IMR-90 (cell line): ENCODE results near the gene TACC2. TPM values are rescaled to one million over a fixed set of nuclear protein-coding genes. Genes with fewer than 3 reads are reported as not detected.

Source experiments
- ATAC-seq: fragments of 200-7000 bp; cut with Tn5 transposase; 2 replicates; pipeline ENCODE4 v1.9.1; 2020; ENCODE audit warnings: low read depth, mild to moderate bottlenecking, moderate library complexity
- BruUV-seq: library from RNA; stranded (reverse); fragments of 400-500 nt; replicated peaks from 2 replicates; lab custom pipeline; 2021; lab: Mats Ljungman, UMichigan
- CTCF ChIA-PET: fragments of 300-600 bp; formaldehyde crosslinking; extraction: SDS; loops from one replicate; lab custom pipeline; 2021; ENCODE audit warnings: antibody characterized with exemption; lab: Yijun Ruan, JAX
- POLR2A ChIA-PET: fragments of 300-600 bp; sonication (Branson Sonifier 250); formaldehyde crosslinking; loops from one replicate; lab custom pipeline; 2022; ENCODE audit warnings: antibody characterized with exemption; ENCODE audit not compliant: unreplicated experiment; lab: Charles Lee
- DNase-seq: peaks from one replicate; pipeline ENCODE4 v3.0.0; 2013
- H2AFZ ChIP-seq: replicated peaks from 2 replicates; pipeline ENCODE3; 2013; ENCODE audit warnings: low read length, mild to moderate bottlenecking; ENCODE audit not compliant: poor library complexity
- H2AK5ac ChIP-seq: 2 replicates; pipeline ENCODE4 v1.6.1; 2013; ENCODE audit warnings: low read depth, low read length, inconsistent platforms
- H2AK9ac ChIP-seq: replicated peaks from 2 replicates; pipeline ENCODE3; 2013; ENCODE audit warnings: mild to moderate bottlenecking, low read depth, low read length, moderate library complexity; ENCODE audit not compliant: poor library complexity
- H2BK120ac ChIP-seq: 2 replicates; pipeline ENCODE4 v1.6.1; 2013; ENCODE audit warnings: low read depth, low read length, inconsistent platforms
- H2BK15ac ChIP-seq: 3 replicates; pipeline ENCODE4 v1.6.1; 2013; ENCODE audit warnings: low read depth, low read length, inconsistent platforms
- H2BK20ac ChIP-seq: 2 replicates; pipeline ENCODE4 v1.6.1; 2013; ENCODE audit warnings: low read depth, mild to moderate bottlenecking, inconsistent platforms, low read length, moderate library complexity
- H2BK5ac ChIP-seq: 2 replicates; pipeline ENCODE4 v1.6.1; 2013; ENCODE audit warnings: mild to moderate bottlenecking, low read depth, low read length, inconsistent platforms; ENCODE audit not compliant: poor library complexity, severe bottlenecking
- H3K14ac ChIP-seq: replicated peaks from 2 replicates; pipeline ENCODE4 v1.6.1; 2013; ENCODE audit warnings: low read depth, low read length, inconsistent platforms
- H3K18ac ChIP-seq: 2 replicates; pipeline ENCODE4 v1.6.1; 2013; ENCODE audit warnings: low read depth, low read length, control low read depth
- H3K23ac ChIP-seq: 2 replicates; pipeline ENCODE4 v1.6.1; 2013; ENCODE audit warnings: low read depth, low read length, inconsistent platforms
- H3K27ac ChIP-seq: 2 replicates; pipeline ENCODE4 v1.5.1; 2013; ENCODE audit warnings: mild to moderate bottlenecking, control low read depth, low read length; ENCODE audit not compliant: insufficient read depth
- H3K27me3 ChIP-seq: 2 replicates; pipeline ENCODE4 v1.6.1; 2013; ENCODE audit warnings: low read length; ENCODE audit not compliant: control insufficient read depth, insufficient read depth
- H3K36me3 ChIP-seq: 2 replicates; pipeline ENCODE4 v1.6.1; 2013; ENCODE audit warnings: low read length, mixed read lengths; ENCODE audit not compliant: control insufficient read depth, insufficient read depth
- H3K4ac ChIP-seq: 2 replicates; pipeline ENCODE4 v1.6.1; 2013; ENCODE audit warnings: low read depth, low read length, inconsistent platforms
- H3K4me1 ChIP-seq: 2 replicates; pipeline ENCODE4 v1.6.1; 2013; ENCODE audit warnings: low read length, mixed read lengths; ENCODE audit not compliant: control insufficient read depth, insufficient read depth
- H3K4me2 ChIP-seq: 2 replicates; pipeline ENCODE4 v1.6.1; 2013; ENCODE audit warnings: low read depth, mild to moderate bottlenecking, control low read depth, low read length, moderate library complexity
- H3K4me3 ChIP-seq: 2 replicates; pipeline ENCODE4 v1.5.1; 2013; ENCODE audit warnings: low read depth, mild to moderate bottlenecking, control low read depth, low read length, moderate library complexity; ENCODE audit not compliant: insufficient read depth
- H3K56ac ChIP-seq: 2 replicates; pipeline ENCODE4 v1.6.1; 2013; ENCODE audit warnings: low read length, inconsistent platforms; ENCODE audit not compliant: insufficient read depth; ENCODE audit errors: extremely low read depth
- H3K79me1 ChIP-seq, 2 experiments: 2 replicates each; pipeline ENCODE4 v1.6.1; 2013; ENCODE audit warnings: low read length in 2 of 2, inconsistent platforms in 1 of 2, low read depth in 1 of 2
- H3K9ac ChIP-seq: 2 replicates; pipeline ENCODE4 v1.6.1; 2013; ENCODE audit warnings: low read depth, low read length, control low read depth
- H3K9me1 ChIP-seq: 2 replicates; pipeline ENCODE4 v1.6.1; 2013; ENCODE audit warnings: low read length, inconsistent platforms; ENCODE audit not compliant: insufficient read depth
- H3K9me3 ChIP-seq: 2 replicates; pipeline ENCODE4 v1.6.1; 2013; ENCODE audit warnings: low read length; ENCODE audit not compliant: control insufficient read depth, insufficient read depth
- H4K20me1 ChIP-seq: 2 replicates; pipeline ENCODE4 v1.6.1; 2013; ENCODE audit warnings: low read length, inconsistent platforms; ENCODE audit not compliant: insufficient read depth
- H4K5ac ChIP-seq: 2 replicates; pipeline ENCODE4 v1.6.1; 2013; ENCODE audit warnings: mild to moderate bottlenecking, low read depth, low read length, control low read depth
- H4K8ac ChIP-seq, 2 experiments: 2 replicates each; pipeline ENCODE4 v1.6.1; 2013; ENCODE audit warnings: low read depth in 2 of 2, low read length in 2 of 2, control low read depth in 1 of 2, inconsistent platforms in 1 of 2
- H4K91ac ChIP-seq: 2 replicates; pipeline ENCODE4 v1.6.1; 2013; ENCODE audit warnings: low read depth, low read length, inconsistent platforms; ENCODE audit not compliant: insufficient read depth
- BHLHE40 ChIP-seq: fragments of 150-350 bp; IDR thresholded peaks from 2 replicates; pipeline ENCODE4 v1.6.1; 2016; ENCODE audit warnings: mild to moderate bottlenecking, low read depth, low read length
- CEBPB ChIP-seq: IDR thresholded peaks from 2 replicates; pipeline ENCODE4 v1.6.1; 2012; ENCODE audit warnings: low read depth, low read length, improper control_type of control experiment
- CHD1 ChIP-seq: IDR thresholded peaks from 2 replicates; pipeline ENCODE4 v1.6.1; 2012; ENCODE audit warnings: low read depth, low read length, improper control_type of control experiment
- ELK1 ChIP-seq: fragments of 150-350 bp; IDR thresholded peaks from 2 replicates; pipeline ENCODE4 v1.6.1; 2016; ENCODE audit warnings: low read depth, mild to moderate bottlenecking, low read length, moderate library complexity, borderline replicate concordance
- FOS ChIP-seq: fragments of 150-350 bp; IDR thresholded peaks from 2 replicates; pipeline ENCODE4 v1.6.1; 2016; ENCODE audit warnings: low read depth, low read length
- MAFK ChIP-seq: IDR thresholded peaks from 2 replicates; pipeline ENCODE4 v1.6.1; 2012; ENCODE audit warnings: low read depth, low read length, improper control_type of control experiment
- MAZ ChIP-seq: IDR thresholded peaks from 2 replicates; pipeline ENCODE4 v1.6.1; 2012; ENCODE audit warnings: low read depth, mild to moderate bottlenecking, low read length, improper control_type of control experiment, moderate library complexity, borderline replicate concordance
- NFE2L2 ChIP-seq: fragments of 150-350 bp; IDR thresholded peaks from 2 replicates; pipeline ENCODE4 v1.6.1; 2016; ENCODE audit warnings: low read depth, mild to moderate bottlenecking, low read length
- POLR2A ChIP-seq: IDR thresholded peaks from 2 replicates; pipeline ENCODE4 v1.6.1; 2012; ENCODE audit warnings: mild to moderate bottlenecking, low read depth, low read length
- RAD21 ChIP-seq: IDR thresholded peaks from 2 replicates; pipeline ENCODE4 v1.6.1; 2012; ENCODE audit warnings: low read length, improper control_type of control experiment
- RCOR1 ChIP-seq: IDR thresholded peaks from 2 replicates; pipeline ENCODE4 v1.6.1; 2012; ENCODE audit warnings: mild to moderate bottlenecking, low read length, improper control_type of control experiment; ENCODE audit not compliant: insufficient replicate concordance
- RFX5 ChIP-seq: IDR thresholded peaks from 2 replicates; pipeline ENCODE4 v1.8.0; 2012; ENCODE audit warnings: low read depth, mild to moderate bottlenecking, low read length, moderate library complexity
- SMC3 ChIP-seq: fragments of 150-350 bp; IDR thresholded peaks from 2 replicates; pipeline ENCODE4 v1.6.1; 2016; ENCODE audit warnings: low read depth, mild to moderate bottlenecking, antibody characterized with exemption, low read length, moderate library complexity
- WGBS, 2 experiments: methylation state at CpG; one replicate each; pipeline versions ENCODE4 v1.1.5 to v1.1.7; 2013; ENCODE audit warnings: missing lambda C conversion rate in 2 of 2; ENCODE audit not compliant: insufficient read length in 1 of 2; ENCODE audit errors: extremely low coverage in 2 of 2; 5-methylcytosine and 5-hydroxymethylcytosine counted together
- dilution Hi-C: fragments of 300-500 bp; cut with HindIII; formaldehyde crosslinking; loops from one replicate; pipeline ENCODE4 v1.14.3; 2018; ENCODE audit warnings: low sequenced_read_pairs; ENCODE audit not compliant: unreplicated experiment
- in situ Hi-C: fragments of 300-500 bp; cut with MboI; formaldehyde crosslinking; loops from 3 replicates; pipeline ENCODE4 v1.14.3; 2019; ENCODE audit warnings: low sequenced_read_pairs, inconsistent platforms, mixed read lengths
- intact Hi-C: fragments of 100-400 bp; cut with micrococcal nuclease; formaldehyde crosslinking; loops from 2 replicates; pipeline ENCODE4 v1.10.0; 2022
- polyA plus RNA-seq, 3 experiments: library from polyadenylated mRNA; depleted of rRNA; stranded (reverse); fragments of >200 nt; gene quantifications; 2 replicates each; pipeline ENCODE4 v1.2.3, GENCODE V29; 2012; ENCODE audit warnings: low replicate concordance in 1 of 3
- total RNA-seq: library from RNA; depleted of rRNA; stranded (reverse); fragments of >200 nt; gene quantifications from 2 replicates; pipeline ENCODE4 v1.2.3, GENCODE V29; 2012
- TF ChIP-seq, protein P1 (sequence below): conservative IDR thresholded peaks from 2 replicates; pipeline ENCODE4 v1.5.1; 2012; ENCODE audit warnings: mild to moderate bottlenecking, low read depth, low read length, improper control_type of control experiment
- TF ChIP-seq, protein P2 (sequence below): fragments of 150-350 bp; IDR thresholded peaks from 2 replicates; pipeline ENCODE4 v1.6.1; 2017; ENCODE audit warnings: mild to moderate bottlenecking, antibody characterized with exemption, low read length, low read depth

The TACC2 gene
- total and polyA plus RNA-seq, 2 of the 4 experiments (the other 2 are of a cell fraction) = 2.9 to 15.4 TPM

DNA sequence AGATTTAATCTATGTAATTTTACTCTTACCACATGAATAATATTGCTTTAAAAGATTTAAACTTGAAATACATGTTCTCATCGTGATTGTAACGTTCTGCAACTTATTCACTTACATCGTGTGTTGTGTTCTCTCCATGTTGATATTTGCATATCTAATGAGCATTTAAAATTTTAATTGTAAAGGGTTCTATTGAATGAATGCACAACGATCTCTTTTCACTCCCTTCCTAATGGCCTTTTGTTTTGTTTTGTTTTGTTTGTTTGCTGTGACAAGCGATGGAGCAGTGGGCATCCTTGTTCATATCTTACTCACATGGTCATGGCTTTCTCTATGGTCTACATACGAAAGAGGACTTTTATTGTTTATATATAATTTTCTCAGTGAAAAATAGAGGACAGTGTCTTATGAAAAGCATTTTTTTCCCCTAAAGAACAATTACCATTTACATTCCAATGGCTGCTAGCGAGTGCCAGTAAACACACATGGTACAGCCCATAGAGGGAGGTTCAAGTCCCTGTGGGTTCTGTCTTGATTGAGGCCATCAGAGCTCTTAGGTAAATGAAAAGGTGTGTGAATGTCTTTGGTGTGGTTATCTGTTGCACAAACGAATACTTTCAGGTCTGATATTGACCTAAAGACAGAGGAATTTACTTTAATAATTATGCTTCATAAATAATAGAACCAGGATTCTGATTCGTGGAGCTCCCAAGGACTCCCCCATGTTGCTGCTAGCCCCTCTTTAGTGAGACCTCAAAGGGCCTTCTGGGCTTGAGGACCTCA is 314.5 kb downstream of the TACC2 start:
- TF ChIP-seq CEBPB (no peak), RAD21 (no peak), RFX5 (no peak), SMC3 (no peak), ELK1 (no peak), CHD1 (no peak), POLR2A (no peak), RCOR1 (no peak), MAZ (no peak), NFE2L2 (no peak), FOS (no peak), BHLHE40 (no peak), MAFK (no peak)
- TF ChIP-seq, protein P1, sequence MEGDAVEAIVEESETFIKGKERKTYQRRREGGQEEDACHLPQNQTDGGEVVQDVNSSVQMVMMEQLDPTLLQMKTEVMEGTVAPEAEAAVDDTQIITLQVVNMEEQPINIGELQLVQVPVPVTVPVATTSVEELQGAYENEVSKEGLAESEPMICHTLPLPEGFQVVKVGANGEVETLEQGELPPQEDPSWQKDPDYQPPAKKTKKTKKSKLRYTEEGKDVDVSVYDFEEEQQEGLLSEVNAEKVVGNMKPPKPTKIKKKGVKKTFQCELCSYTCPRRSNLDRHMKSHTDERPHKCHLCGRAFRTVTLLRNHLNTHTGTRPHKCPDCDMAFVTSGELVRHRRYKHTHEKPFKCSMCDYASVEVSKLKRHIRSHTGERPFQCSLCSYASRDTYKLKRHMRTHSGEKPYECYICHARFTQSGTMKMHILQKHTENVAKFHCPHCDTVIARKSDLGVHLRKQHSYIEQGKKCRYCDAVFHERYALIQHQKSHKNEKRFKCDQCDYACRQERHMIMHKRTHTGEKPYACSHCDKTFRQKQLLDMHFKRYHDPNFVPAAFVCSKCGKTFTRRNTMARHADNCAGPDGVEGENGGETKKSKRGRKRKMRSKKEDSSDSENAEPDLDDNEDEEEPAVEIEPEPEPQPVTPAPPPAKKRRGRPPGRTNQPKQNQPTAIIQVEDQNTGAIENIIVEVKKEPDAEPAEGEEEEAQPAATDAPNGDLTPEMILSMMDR = no peak
- TF ChIP-seq, protein P2, sequence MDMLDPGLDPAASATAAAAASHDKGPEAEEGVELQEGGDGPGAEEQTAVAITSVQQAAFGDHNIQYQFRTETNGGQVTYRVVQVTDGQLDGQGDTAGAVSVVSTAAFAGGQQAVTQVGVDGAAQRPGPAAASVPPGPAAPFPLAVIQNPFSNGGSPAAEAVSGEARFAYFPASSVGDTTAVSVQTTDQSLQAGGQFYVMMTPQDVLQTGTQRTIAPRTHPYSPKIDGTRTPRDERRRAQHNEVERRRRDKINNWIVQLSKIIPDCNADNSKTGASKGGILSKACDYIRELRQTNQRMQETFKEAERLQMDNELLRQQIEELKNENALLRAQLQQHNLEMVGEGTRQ = no peak
- H4K8ac ChIP-seq = no peak overlapping the region
- no peaks in the 10 kb centered on the region for H3K27me3 ChIP-seq
- no peak overlapping the region for H2BK120ac ChIP-seq
- H3K36me3 ChIP-seq = no peaks in the 10 kb centered on the region
- no peak overlapping the region for H3K4me3 ChIP-seq
- DNase-seq = no peak
- H4K5ac ChIP-seq = no peak overlapping the region
- H2AK9ac ChIP-seq = no peak overlapping the region
- ChIA-PET CTCF (interaction anchor here (1.1 kb wide), 1 partner anchor 262 kb away, joined by 3 read pairs; no protein-coding TSS in a partner anchor), POLR2A (no interaction called here)
- no peak overlapping the region for H3K27ac ChIP-seq
- in situ Hi-C loops = no loop called here
- H3K79me1 ChIP-seq = no peaks in the 10 kb centered on the region
- BruUV-seq = no TSS peak
- no peak overlapping the region for H3K9ac ChIP-seq
- H3K9me1 ChIP-seq = peaks cover 3% of the 10 kb centered on the region
- no peak for ATAC-seq
- no peak overlapping the region for H3K23ac ChIP-seq
- H2AK5ac ChIP-seq = no peak overlapping the region
- no peak overlapping the region for H3K18ac ChIP-seq
- H2AFZ ChIP-seq = no peak overlapping the region
- no peak overlapping the region for H2BK20ac ChIP-seq
- intact Hi-C loops = loop anchor here (5.0 kb wide), 1 partner anchor 69 kb away; the partner anchor contains the start of gene PLEKHA1
- dilution Hi-C loops = no loop called here
- no peaks in the 10 kb centered on the region for H4K20me1 ChIP-seq
- no peak overlapping the region for H3K14ac ChIP-seq
- H3K9me3 ChIP-seq = no peaks in the 10 kb centered on the region; the same call in 1 of the 2 replicates
- H3K4me1 ChIP-seq = peaks cover 9% of the 10 kb centered on the region
- H2BK5ac ChIP-seq = no peak overlapping the region
- no CpG with 5 or more reads among the region's 9 CpGs for WGBS, 2 experiments
- no peak overlapping the region for H2BK15ac ChIP-seq
- no peak overlapping the region for H4K91ac ChIP-seq
- no peak overlapping the region for H3K56ac ChIP-seq
- H3K4ac ChIP-seq = no peak overlapping the region
- H3K4me2 ChIP-seq = no peak overlapping the region
